HUES64 (cell line): ENCODE measurements around the gene STAU1.
"Not testable (repeated sequence)": the region's sequence is repeated elsewhere in the genome, so short reads cannot be mapped to it uniquely, and the experiment has no call there.

Experiments used
- H3K27ac ChIP-seq: 2 replicates; pipeline ENCODE4 v1.7.0; 2013; ENCODE audit warnings: low read depth, low read length, inconsistent platforms
- H3K27me3 ChIP-seq: 2 replicates; pipeline ENCODE4 v1.6.1; 2013; ENCODE audit warnings: mild to moderate bottlenecking, low read length; ENCODE audit not compliant: insufficient read depth
- H3K36me3 ChIP-seq: 2 replicates; pipeline ENCODE4 v1.6.1; 2013; ENCODE audit warnings: mild to moderate bottlenecking, low read length; ENCODE audit not compliant: insufficient read depth
- H3K4me1 ChIP-seq: 2 replicates; pipeline ENCODE4 v1.6.1; 2013; ENCODE audit warnings: mild to moderate bottlenecking, low read length, moderate library complexity; ENCODE audit not compliant: insufficient read depth
- H3K4me3 ChIP-seq: 2 replicates; pipeline ENCODE4 v1.5.1; 2013; ENCODE audit warnings: mild to moderate bottlenecking, low read length, moderate library complexity
- H3K9ac ChIP-seq: 2 replicates; pipeline ENCODE4 v1.6.1; 2013; ENCODE audit warnings: mild to moderate bottlenecking, low read depth, low read length
- H3K9me3 ChIP-seq: 2 replicates; pipeline ENCODE4 v1.6.1; 2013; ENCODE audit warnings: low read depth, low read length; ENCODE audit not compliant: insufficient read depth
- WGBS: fragments of 150-250, 120-280 bp; methylation state at CpG from one replicate; pipeline ENCODE4 v1.1.7; 2013; ENCODE audit warnings: missing lambda C conversion rate; 5-methylcytosine and 5-hydroxymethylcytosine counted together

The STAU1 gene

DNA sequence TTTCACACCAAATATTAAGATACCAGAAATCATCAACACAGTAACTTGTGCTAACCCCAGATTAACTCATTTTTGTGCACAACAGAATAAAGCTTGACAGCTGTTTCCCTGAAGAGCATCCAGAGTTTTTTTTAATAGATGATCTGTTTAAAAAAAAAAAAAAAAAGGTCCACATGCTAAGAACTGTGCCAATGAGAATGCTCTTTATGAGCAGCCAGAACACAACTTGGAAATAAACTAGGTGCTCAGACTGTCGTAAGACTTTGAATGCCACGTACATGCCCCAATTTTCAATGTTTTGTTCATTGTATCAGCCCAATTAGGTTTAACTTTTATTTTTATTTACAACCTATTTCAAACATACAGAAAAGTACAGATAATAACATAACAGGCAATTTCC, 47.3 kb downstream of the STAU1 start:
- 93% methylated on average over 2 of the region's 2 CpGs for WGBS
- Histone ChIP-seq H3K9ac (no peak overlapping the region), H3K9me3 (no peaks in the 10 kb centered on the region), H3K36me3 (peaks cover 50% of the 10 kb centered on the region), H3K27me3 (no peaks in the 10 kb centered on the region), H3K4me3 (no peak overlapping the region), H3K27ac (no peak overlapping the region), H3K4me1 (no peaks in the 10 kb centered on the region)

DNA sequence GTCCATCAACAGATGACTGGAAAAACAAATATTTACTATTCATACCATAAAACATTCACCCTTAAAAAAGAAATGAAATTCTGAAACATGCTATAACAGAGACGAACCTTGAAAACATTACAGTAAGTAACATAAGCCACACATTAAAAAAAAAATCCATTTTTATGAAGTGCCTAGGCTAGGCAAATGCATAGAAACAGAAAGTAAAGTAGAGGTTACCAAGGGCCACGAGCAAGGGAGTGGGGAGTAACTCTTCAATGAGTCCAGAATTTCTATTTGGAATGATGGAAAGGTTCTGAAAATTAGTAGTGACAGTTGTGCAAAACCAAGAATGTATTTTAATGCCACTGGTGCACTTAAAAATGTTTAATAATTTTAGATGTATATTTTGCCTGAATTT, 47.7 kb downstream of the STAU1 start:
- H3K27ac ChIP-seq = no peak overlapping the region
- no peaks in the 10 kb centered on the region for H3K4me1 ChIP-seq
- no peak overlapping the region for H3K4me3 ChIP-seq
- peaks cover 50% of the 10 kb centered on the region for H3K36me3 ChIP-seq
- H3K27me3 ChIP-seq = no peaks in the 10 kb centered on the region
- no peaks in the 10 kb centered on the region for H3K9me3 ChIP-seq
- H3K9ac ChIP-seq = no peak overlapping the region
- 95% methylated on average over 2 of the region's 2 CpGs for WGBS

DNA sequence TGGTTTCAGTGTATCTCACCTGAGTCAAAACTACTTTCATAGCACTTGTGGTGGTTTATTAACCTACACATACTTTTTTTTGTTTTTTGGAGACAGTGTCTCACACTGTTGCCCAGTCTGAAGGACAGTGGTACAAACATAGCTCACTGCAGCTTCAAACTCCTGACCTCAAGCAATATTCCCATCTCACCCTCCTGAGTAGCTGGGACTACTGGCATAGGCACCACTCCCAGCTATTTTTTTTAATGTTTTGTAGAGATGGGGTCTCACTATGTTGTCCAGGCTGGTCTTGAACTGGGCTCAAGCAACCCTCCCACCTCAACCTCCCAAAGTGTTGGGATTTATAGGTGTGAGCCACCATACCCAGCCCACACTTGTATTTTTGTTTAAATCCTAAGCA, 49.7 kb downstream of the STAU1 start:
- Histone ChIP-seq H3K36me3 (peaks cover 49% of the 10 kb centered on the region), H3K9ac (no peak overlapping the region), H3K27ac (no peak overlapping the region), H3K4me1 (0 out of 2 replicates have a peak, but pooled peaks cover under 1% of the 10 kb centered on the region), H3K9me3 (no peaks in the 10 kb centered on the region), H3K27me3 (no peaks in the 10 kb centered on the region), H3K4me3 (no peak overlapping the region)

DNA sequence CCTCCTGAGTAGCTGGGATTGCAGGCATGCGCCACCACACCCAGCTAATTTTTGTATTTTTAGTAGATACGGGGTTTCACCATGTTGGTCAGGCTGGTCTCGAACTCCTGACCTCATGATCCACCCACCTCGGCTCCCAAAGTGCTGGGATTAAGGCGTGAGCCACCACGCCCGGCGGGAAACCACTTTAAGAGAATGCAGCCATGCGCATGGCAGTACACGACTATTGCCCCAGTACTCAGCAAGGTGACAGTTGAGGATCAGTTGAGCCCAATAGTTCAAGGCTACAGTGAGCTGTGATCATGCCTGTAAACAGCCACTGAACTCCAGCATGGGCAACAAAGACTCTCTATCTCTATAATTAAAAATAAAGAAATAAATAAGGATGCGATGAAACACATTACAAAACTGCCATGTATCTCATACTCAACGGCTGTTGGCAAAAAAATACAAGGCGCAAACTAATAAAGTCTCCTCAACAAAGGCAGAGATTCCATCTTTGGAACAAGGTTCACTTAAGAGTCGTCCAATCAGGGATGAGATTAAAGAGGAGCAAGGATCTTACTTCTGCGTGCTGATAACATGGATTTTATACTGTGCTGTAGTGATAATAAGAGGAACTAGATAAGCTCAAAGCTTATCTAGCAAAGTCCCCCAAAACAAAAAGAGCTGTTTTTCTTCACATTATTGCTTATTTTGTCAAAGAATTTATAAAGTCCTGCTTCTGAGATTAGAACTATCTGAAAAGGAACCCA, 51.1 kb downstream of the STAU1 start:
- peaks cover 43% of the 10 kb centered on the region for H3K36me3 ChIP-seq
- H3K4me1 ChIP-seq = 0 out of 2 replicates have a peak, but pooled peaks cover 5% of the 10 kb centered on the region
- H3K4me3 ChIP-seq = no peak overlapping the region
- 94% methylated on average over 15 of the region's 15 CpGs for WGBS
- no peaks in the 10 kb centered on the region for H3K9me3 ChIP-seq
- no peak overlapping the region for H3K27ac ChIP-seq
- no peaks in the 10 kb centered on the region for H3K27me3 ChIP-seq
- H3K9ac ChIP-seq = no peak overlapping the region

DNA sequence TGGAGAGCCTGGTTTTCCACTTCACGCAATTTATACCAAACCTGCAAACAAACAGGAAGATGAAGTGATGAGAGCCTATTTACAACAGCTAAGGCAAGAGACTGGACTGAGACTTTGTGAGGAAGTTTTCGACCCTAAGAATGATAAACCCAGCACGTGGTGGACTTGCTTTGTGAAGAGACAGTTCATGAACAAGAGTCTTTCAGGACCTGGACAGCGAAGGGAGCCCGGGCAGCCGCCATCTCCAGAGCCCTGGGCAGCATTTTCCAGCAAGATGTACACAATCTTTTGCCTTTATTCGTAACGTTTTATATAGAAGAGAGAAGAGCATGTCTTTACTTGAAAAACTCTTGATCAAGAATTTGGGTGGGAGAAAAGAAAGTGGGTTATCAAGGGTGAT, 53.3 kb downstream of the STAU1 start:
- not testable (repeated sequence) for H3K27me3 ChIP-seq, H3K4me1 ChIP-seq, H3K9ac ChIP-seq, H3K27ac ChIP-seq, H3K9me3 ChIP-seq, H3K4me3 ChIP-seq
- peaks cover 49% of the 10 kb centered on the region for H3K36me3 ChIP-seq
- 95% methylated on average over 8 of the region's 8 CpGs for WGBS

DNA sequence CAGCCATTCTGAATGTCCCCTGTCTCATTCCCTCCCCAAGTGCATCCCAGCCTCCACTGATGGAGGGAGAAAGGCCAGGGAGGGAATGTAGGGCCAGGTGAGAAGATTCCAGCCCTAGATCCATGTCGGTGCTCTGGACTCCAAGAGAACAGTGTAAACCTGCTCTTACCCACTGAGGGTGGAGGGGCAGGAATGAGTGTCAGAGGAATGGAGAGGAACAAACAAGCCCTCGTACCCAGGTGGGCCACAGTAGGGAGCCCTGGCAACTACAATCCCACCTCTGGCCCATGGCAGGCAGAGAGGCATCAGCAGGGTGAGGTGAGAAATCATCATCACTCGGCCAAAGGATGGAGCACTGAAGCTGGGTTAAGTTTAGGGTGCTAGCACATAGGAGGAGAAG, 54.6 kb downstream of the STAU1 start:
- Histone ChIP-seq H3K4me3 (no peak overlapping the region), H3K36me3 (peaks cover 52% of the 10 kb centered on the region), H3K27me3 (no peaks in the 10 kb centered on the region), H3K27ac (no peak overlapping the region), H3K9me3 (no peaks in the 10 kb centered on the region), H3K4me1 (0 out of 2 replicates have a peak, but pooled peaks cover 5% of the 10 kb centered on the region), H3K9ac (no peak overlapping the region)
- 95% methylated on average over 3 of the region's 3 CpGs for WGBS

DNA sequence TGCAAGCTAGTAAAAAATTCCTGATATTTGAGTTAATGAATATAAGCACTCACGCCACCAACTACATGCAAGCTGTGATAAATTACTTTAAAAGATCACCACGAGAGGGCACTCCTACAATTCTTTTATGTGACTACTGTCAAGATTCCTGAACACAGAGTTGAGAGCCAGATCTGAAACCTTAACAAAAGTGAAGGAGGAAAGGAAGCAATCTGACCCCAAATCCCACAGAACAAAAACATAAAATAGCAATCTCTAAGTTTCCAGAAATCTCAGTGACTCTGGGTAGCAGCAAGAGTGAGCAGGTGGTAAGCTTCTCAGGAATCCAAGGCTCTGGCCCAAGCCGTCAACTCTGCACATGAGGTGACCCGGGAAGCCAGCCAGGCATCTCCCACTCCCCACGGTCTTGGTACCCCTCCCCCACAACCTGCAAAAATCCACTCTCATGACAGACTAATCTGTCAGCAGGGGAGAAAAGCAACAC, 55.1 kb downstream of the STAU1 start:
- H3K9ac ChIP-seq = no peak overlapping the region
- 65% methylated on average over 5 of the region's 5 CpGs for WGBS
- H3K27me3 ChIP-seq = no peaks in the 10 kb centered on the region
- no peaks in the 10 kb centered on the region for H3K9me3 ChIP-seq
- H3K36me3 ChIP-seq = peaks cover 57% of the 10 kb centered on the region
- H3K27ac ChIP-seq = no peak overlapping the region
- 0 out of 2 replicates have a peak, but pooled peaks cover 5% of the 10 kb centered on the region for H3K4me1 ChIP-seq
- no peak overlapping the region for H3K4me3 ChIP-seq

DNA sequence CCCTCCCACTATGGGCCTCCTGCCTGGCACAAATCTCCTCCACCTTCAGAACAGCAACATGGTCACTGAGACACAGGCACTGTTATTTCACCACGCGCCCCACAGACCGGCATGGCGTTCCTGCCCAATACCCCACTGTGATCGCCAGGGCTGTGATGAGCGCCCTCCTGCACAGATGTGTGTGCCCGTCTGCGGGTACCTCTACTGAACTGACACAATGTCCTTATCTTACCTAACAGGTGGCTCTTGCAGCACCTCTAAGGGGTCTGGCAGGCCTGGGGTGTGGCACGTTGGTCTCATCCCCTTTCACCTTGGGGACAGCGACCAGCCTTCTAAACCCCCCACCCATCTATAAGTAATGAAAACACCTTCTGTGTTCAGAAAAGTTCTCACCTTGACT, 64.2 kb downstream of the STAU1 start:
- H3K36me3 ChIP-seq = peaks cover 70% of the 10 kb centered on the region
- 94% methylated on average over 10 of the region's 10 CpGs for WGBS
- H3K27me3 ChIP-seq = no peaks in the 10 kb centered on the region

DNA sequence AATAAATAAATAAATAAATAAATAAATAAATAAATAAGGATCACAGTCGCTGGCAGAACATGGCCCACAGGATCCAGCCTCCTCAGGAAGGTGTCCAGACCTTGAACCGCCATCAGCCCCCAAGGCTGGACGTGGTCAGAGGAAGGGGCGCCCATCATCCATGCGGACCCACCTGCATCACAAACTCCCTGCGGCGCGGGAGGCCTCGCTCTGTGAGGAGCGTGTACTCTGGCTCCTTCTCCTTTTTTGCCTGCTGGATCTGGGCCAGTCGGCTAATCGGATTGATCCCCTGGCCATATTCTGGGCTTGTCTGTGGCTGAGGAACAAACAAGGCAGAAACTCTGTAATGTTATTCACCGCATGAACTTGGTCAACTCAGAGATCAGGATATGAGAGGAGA, 65.2 kb downstream of the STAU1 start:
- Histone ChIP-seq H3K27me3 (no peaks in the 10 kb centered on the region), H3K36me3 (peaks cover 71% of the 10 kb centered on the region), H3K9me3 (no peaks in the 10 kb centered on the region), H3K9ac (no peak overlapping the region), H3K4me3 (no peak overlapping the region), H3K4me1 (no peaks in the 10 kb centered on the region), H3K27ac (no peak overlapping the region)
- 89% methylated on average over 13 of the region's 13 CpGs for WGBS

More for the DNA sequence above, 64.2 kb downstream of the STAU1 start:
- Histone ChIP-seq H3K4me3 (no peak overlapping the region), H3K9ac (no peak overlapping the region), H3K4me1 (no peaks in the 10 kb centered on the region), H3K27ac (no peak overlapping the region), H3K9me3 (no peaks in the 10 kb centered on the region)

DNA sequence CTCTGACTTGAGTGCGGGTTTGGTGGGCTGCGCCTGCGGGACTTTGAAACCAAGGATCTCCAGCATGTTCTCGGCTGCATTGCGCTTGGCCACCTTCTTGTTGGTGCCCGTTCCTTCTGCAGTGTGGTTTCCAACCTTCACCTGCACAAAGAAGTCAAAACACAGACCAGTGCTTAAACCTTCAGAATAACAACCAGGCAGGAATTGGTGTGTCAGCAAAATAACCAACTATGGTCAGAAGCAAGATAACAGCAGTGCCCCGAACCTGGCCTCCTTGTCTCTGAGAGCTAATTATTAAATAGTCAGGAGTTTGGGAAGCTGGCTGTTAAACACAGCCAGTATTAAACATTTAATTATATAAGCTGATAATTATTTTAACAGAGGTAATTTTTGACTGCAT, 68.1 kb downstream of the STAU1 start:
- 96% methylated on average over 7 of the region's 7 CpGs for WGBS
- Histone ChIP-seq H3K27me3 (no peaks in the 10 kb centered on the region), H3K4me1 (no peaks in the 10 kb centered on the region), H3K9me3 (no peaks in the 10 kb centered on the region), H3K9ac (no peak overlapping the region), H3K36me3 (peaks cover 93% of the 10 kb centered on the region), H3K27ac (no peak overlapping the region), H3K4me3 (no peak overlapping the region)

DNA sequence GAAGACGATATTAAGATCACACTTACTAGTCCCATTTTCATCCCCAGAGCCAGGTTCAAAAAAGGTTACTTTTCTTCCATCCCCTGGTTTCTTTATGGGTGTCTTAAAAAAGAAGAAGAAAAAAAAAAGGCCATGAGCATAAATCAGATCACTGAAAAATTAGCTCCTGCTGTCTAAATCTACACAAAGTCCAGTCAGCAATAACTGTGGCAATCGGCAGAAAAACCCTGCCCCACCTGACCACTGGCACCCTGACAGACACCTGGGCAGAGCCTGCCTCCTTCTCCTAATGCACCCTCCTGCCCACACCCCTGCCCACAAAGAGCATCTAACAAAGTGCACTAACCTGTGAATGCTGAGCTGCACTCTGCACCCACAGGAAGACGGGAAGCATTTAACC, 69.8 kb downstream of the STAU1 start:
- no peak overlapping the region for H3K27ac ChIP-seq
- H3K36me3 ChIP-seq = peaks cover 94% of the 10 kb centered on the region
- WGBS = 93% methylated on average over 3 of the region's 3 CpGs
- no peaks in the 10 kb centered on the region for H3K4me1 ChIP-seq
- no peak overlapping the region for H3K9ac ChIP-seq
- H3K4me3 ChIP-seq = no peak overlapping the region
- H3K27me3 ChIP-seq = no peaks in the 10 kb centered on the region
- H3K9me3 ChIP-seq = no peaks in the 10 kb centered on the region

DNA sequence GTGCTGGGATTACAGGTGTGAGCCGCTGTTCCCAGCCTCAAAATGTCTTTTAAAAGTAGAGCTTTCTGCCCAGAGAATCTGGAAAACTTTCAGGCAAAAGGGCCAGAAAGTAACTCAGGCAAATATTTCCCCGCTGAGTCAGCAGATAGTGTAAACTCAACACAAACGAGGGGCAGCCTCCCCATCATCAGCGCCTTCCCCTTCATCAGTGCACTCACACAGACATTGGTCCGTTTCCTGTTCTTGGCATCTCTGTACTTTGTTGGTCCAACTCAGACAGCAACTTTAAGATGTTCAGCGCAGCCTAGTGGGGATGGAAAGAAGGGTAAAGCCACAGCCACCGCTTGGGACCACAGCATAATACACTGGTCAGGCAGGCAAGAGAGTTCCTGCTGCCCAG, 72.6 kb downstream of the STAU1 start:
- 92% methylated on average over 7 of the region's 7 CpGs for WGBS
- H3K4me3 ChIP-seq = no peak overlapping the region
- H3K27me3 ChIP-seq = no peaks in the 10 kb centered on the region
- H3K9ac ChIP-seq = no peak overlapping the region
- H3K36me3 ChIP-seq = peaks cover 81% of the 10 kb centered on the region
- no peaks in the 10 kb centered on the region for H3K9me3 ChIP-seq
- no peaks in the 10 kb centered on the region for H3K4me1 ChIP-seq
- no peak overlapping the region for H3K27ac ChIP-seq
